NB4 (cell line): ENCODE results near the gene ADAMTS2.

ENCODE experiments used
- DNase-seq: peaks from one replicate; pipeline ENCODE4 v3.0.0; 2010; ENCODE audit warnings: low read depth
- H3K4me3 ChIP-seq: one replicate; pipeline ENCODE4 v1.5.1; 2011; ENCODE audit warnings: mild to moderate bottlenecking, low read depth, low read length, moderate library complexity
- CTCF ChIP-seq: IDR thresholded peaks from one replicate; pipeline ENCODE4 v1.5.1; 2012; ENCODE audit warnings: low read depth, low read length
- MAX ChIP-seq: IDR thresholded peaks from 2 replicates; pipeline ENCODE4 v1.6.1; 2011; ENCODE audit warnings: low read depth, low read length
- MYC ChIP-seq: IDR thresholded peaks from 2 replicates; pipeline ENCODE4 v1.6.1; 2011; ENCODE audit warnings: low read depth, low read length
- POLR2A ChIP-seq: IDR thresholded peaks from 2 replicates; pipeline ENCODE4 v1.6.1; 2011; ENCODE audit warnings: mild to moderate bottlenecking; ENCODE audit not compliant: insufficient read length; ENCODE audit errors: extremely low read depth

ADAMTS2 gene

GRCh38 chr5:179297026-179297425 lies 48.2 kb downstream of the ADAMTS2 start:
- H3K4me3 ChIP-seq: no peak overlapping the region
- no peak for DNase-seq
- TF ChIP-seq MYC (no peak), MAX (no peak), POLR2A (no peak), CTCF (no peak)

DNA sequence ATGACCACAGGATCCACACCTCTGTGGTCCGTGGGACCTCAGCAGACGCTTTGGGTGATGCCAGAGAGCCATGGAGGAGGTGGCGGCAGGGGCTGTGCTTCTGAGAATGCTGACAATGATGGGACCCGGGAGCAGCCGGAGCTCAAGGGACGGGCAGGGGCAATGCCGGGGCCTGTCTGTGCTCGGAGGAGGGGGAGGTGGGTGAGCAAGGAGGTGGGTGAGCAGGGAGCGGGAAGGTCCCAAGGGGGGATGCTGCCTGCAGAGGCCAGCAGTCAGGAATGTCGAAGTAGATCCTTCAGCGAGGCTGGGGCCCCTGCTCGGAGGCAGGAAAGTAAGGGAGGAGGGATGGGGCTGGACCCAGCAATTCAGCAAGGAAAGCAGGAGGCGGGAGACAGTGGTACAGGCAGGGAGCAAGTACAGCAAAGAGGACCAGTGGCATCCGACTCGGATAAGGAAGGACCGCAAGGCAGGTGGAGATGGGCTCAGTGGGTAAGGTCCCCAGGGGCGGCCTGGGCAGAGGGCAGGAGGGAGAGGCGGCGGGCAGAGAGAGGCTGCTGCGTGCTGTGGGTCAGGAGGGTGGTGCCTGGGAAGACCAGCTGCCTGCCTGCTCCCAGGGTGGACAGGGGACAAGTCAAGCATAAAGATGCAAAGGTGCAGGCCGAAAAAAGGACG lies 49.0 kb downstream of the ADAMTS2 start:
- DNase-seq: no peak
- H3K4me3 ChIP-seq: no peak overlapping the region
- TF ChIP-seq CTCF (no peak), MYC (no peak), POLR2A (no peak), MAX (no peak)

GRCh38 chr5:179295778-179296149 lies 49.5 kb downstream of the ADAMTS2 start:
- no peak overlapping the region for H3K4me3 ChIP-seq
- TF ChIP-seq MAX (no peak), POLR2A (no peak), CTCF (no peak), MYC (no peak)
- DNase-seq: no peak

DNA sequence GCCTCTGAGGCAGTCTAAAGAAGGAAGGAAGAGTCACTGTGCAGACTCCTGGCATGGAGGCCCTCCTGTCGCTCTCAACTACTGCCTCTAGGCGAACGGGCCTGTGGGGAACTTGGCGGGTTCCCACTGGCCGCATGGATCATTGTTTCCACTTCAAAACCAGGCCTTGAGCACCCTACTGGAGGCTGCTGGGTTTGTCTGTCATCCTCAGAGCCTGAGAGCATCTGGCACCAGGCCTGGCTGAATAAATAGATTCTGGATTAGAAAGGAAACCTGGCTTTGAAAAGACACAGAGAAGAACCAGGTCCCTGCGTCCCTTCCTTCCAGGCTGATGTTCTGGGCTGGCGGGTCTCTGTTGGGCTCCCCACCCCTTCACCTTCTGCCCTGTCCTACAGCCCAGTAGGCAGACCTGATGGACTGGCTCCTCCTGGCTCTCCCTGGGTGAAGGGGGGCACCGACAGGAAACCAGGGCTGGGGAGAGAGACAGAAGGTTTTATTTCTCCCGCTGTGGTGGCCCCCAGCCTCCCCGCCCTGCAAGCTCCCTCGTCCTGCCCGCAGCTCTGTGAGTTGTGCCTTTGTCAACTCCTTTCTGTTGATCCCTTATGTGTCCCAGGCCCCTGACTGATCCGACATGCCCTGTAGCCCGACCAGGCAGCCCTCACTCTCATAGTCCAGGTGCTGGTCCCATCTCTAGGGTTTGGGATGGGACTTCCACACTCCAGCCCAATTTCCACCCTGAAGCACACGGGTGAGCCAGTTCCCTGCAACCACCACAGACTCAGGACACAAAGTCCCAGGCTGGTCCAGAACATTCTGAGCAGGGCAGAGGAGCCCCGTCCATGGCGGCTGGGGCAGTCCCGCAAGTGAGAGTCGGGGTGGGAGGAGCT lies 50.1 kb downstream of the ADAMTS2 start:
- no peak overlapping the region for H3K4me3 ChIP-seq
- TF ChIP-seq MYC: no peak
- no peak for TF ChIP-seq CTCF
- TF ChIP-seq POLR2A: no peak
- TF ChIP-seq MAX: no peak
- DNase-seq: no peak

DNA sequence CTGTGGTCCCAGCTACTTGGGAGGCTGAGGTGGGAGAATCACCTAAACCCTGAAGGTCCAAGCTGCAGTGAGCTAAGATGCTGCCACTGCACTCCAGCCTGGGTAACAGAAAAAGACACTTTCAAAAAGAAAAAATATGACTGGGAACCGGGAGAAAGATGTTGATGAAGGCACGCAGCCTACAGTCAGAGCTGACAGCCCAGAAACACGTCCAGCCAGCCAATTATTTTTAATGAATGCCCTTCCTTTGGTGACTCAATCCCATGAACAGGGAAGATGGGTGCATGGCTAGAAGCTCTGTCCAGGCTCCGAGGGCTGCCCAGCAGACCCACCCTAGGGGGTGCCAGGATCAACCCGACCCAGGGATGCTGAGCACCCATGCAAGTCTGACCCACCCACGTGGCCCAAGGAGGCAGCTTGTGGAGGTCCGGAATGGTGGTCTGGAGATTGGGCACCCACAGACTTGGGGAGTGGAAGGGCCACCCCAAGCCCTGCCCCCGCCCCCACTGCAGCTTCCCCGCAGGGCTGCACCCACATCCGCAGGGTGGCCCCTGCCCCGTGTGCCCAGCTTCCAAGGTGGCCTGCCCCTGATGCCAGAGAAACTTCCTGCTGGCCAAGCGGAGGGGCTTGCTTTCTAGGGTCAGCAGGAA lies 51.0 kb downstream of the ADAMTS2 start:
- H3K4me3 ChIP-seq: no peak overlapping the region
- no peak for TF ChIP-seq POLR2A
- TF ChIP-seq MYC: no peak
- TF ChIP-seq MAX: no peak
- TF ChIP-seq CTCF: no peak
- no peak for DNase-seq
